OCI-LY1 (cell line): ENCODE data around the gene COMMD1.

ENCODE experiments used
- EZH2 ChIP-seq: fragments of 200-600 bp; sonication (generic), shearing (Covaris generic); IDR thresholded peaks from 2 replicates; pipeline ENCODE4 v1.8.0; 2017; ENCODE audit warnings: borderline replicate concordance, mixed run types, mild to moderate bottlenecking, antibody characterized with exemption, low read length, moderate library complexity, mixed read lengths
- TF ChIP-seq, protein P1 (sequence below): fragments of 200-600 bp; sonication (generic), shearing (Covaris generic); IDR thresholded peaks from 2 replicates; pipeline ENCODE4 v1.5.1; 2017; ENCODE audit warnings: mild to moderate bottlenecking, antibody characterized with exemption, low read length, moderate library complexity, mixed read lengths

DNA sequence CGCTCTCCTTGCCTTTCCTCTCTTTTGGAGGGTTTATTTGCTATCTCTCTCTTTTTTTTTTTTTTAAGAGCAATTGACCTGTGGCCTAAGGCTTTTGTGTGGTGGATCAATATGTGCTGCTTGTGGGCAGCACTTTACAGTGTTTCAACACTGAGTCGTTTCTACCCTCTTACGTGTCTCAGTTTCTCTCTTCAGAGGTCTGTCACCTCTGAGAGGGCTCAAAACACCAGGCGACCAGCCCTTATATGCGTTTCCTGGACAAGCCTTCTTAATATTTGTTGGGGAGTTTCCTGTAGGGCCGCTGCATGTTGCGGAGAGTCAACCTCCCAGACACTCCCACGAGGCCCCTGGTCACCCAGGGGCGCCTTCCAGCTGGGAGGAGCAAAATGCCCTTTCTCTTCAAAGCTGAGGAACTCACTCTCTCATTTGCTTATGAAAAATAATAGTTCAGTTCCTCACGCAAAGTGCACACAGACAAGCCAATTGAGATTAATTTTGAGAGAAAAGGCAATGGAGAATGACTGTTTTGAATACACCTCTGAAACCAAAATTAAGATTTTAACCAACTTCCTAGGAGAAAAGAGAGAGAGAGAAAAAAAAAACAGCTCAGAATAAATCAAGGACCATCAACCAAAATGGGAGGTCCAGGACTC, 194.2 kb downstream of the COMMD1 start:
- TF ChIP-seq, protein P1, sequence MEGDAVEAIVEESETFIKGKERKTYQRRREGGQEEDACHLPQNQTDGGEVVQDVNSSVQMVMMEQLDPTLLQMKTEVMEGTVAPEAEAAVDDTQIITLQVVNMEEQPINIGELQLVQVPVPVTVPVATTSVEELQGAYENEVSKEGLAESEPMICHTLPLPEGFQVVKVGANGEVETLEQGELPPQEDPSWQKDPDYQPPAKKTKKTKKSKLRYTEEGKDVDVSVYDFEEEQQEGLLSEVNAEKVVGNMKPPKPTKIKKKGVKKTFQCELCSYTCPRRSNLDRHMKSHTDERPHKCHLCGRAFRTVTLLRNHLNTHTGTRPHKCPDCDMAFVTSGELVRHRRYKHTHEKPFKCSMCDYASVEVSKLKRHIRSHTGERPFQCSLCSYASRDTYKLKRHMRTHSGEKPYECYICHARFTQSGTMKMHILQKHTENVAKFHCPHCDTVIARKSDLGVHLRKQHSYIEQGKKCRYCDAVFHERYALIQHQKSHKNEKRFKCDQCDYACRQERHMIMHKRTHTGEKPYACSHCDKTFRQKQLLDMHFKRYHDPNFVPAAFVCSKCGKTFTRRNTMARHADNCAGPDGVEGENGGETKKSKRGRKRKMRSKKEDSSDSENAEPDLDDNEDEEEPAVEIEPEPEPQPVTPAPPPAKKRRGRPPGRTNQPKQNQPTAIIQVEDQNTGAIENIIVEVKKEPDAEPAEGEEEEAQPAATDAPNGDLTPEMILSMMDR, result no peak
- TF ChIP-seq EZH2, result no peak
